Subcutaneous adipose tissue (tissue), 4 donors: Measurements from ENCODE around the gene FREM1. TPM values are rescaled to one million over a fixed set of nuclear protein-coding genes. Genes with fewer than 3 reads are reported as not detected.

Experiments
- total RNA-seq, 4 donors: library from RNA; depleted of rRNA; stranded (reverse); fragments of >200 nt; gene quantifications; one replicate each; pipeline ENCODE4 v1.1.0, GENCODE V29; 2016
- TF ChIP-seq, protein P1 (sequence below): fragments of 450-650 bp; IDR thresholded peaks from one replicate; pipeline ENCODE4 v1.5.1; 2016; ENCODE audit warnings: low read depth, mild to moderate bottlenecking, control low read depth, antibody characterized with exemption, moderate library complexity

The FREM1 gene
- total RNA-seq, 4 donors from 2014 or later, result 3.2 to 14.5 (median 10.0) TPM

- TF ChIP-seq, protein P1, sequence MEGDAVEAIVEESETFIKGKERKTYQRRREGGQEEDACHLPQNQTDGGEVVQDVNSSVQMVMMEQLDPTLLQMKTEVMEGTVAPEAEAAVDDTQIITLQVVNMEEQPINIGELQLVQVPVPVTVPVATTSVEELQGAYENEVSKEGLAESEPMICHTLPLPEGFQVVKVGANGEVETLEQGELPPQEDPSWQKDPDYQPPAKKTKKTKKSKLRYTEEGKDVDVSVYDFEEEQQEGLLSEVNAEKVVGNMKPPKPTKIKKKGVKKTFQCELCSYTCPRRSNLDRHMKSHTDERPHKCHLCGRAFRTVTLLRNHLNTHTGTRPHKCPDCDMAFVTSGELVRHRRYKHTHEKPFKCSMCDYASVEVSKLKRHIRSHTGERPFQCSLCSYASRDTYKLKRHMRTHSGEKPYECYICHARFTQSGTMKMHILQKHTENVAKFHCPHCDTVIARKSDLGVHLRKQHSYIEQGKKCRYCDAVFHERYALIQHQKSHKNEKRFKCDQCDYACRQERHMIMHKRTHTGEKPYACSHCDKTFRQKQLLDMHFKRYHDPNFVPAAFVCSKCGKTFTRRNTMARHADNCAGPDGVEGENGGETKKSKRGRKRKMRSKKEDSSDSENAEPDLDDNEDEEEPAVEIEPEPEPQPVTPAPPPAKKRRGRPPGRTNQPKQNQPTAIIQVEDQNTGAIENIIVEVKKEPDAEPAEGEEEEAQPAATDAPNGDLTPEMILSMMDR, result no peak
These were observed 87.6 kb downstream of the FREM1 start for GRCh38 chr9:14822666-14823065.

- TF ChIP-seq, protein P1, result no peak
These were observed 91.0 kb downstream of the FREM1 start for GRCh38 chr9:14819183-14819582.

- TF ChIP-seq, protein P1, result no peak
These were observed 96.0 kb downstream of the FREM1 start for GRCh38 chr9:14814249-14814628.

- TF ChIP-seq, protein P1, result no peak
These were observed 96.6 kb downstream of the FREM1 start for GRCh38 chr9:14813336-14814248.

GRCh38 chr9:14812806-14813205 lies 97.4 kb downstream of the FREM1 start:
- TF ChIP-seq, protein P1, result no peak

DNA sequence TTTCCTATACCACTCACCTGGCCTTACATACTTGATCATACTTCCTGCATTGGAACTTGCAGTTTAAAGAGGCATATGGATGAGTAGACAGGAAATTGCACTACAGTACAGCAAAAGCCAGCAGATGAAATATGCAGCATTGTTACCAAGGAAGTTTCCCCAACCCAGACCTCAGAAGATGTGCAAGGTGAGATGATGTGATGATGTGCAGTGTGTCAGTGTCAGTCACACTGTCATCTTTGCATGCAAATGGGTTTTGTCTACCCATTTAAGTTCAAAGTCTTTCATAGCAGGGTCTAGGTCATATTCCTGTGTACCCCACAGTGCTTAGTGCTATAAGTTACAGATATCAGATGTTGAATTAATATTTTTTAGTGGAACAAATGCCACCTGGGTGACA lies 98.4 kb downstream of the FREM1 start:
- TF ChIP-seq, protein P1, result no peak

DNA sequence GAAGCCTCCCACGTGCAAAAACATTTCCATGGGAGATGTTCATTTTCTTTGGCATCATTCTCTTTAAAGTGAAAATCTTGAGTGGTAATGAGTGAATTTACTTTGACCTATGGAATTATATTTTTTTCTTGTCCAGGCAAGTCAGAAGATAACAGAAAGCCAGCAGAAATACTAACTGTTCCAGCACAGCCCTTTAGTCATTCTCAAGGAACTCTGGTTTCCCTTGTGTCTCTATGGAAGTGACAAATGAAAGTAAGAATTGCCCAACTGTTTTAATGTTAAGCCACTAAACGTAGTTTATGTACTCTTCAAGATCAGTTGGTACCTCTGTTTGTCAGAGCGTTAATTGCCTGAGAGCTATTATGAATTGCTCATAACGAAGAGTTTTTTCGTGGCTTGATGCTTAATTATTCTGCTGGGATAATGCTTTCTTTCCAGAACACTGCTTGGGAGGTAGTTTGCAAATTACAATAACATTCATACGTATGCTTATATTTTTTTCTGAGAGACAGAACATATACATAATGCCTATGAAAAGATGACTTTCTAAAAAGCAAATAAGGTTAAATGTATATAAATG lies 103.2 kb downstream of the FREM1 start:
- TF ChIP-seq, protein P1, result no peak
